Common myeloid progenitor, CD34-positive (primary cell): Measurements from ENCODE around the gene MID1.

Experiments used
- CTCF ChIA-PET: fragments of 350-600 bp; sonication (Branson Sonifier 250); formaldehyde crosslinking; loops from one replicate; lab custom pipeline; 2021; ENCODE audit warnings: antibody characterized with exemption; lab: Charles Lee
- POLR2A ChIA-PET: fragments of 350-600 bp; sonication (Branson Sonifier 250); formaldehyde crosslinking; loops from one replicate; lab custom pipeline; 2021; ENCODE audit warnings: antibody characterized with exemption; lab: Charles Lee
- DNase-seq, 3 donors: peaks; one replicate each; pipeline versions ENCODE4 v3.0.0 to v3.0.0-alpha.2; 2013
- H3K27ac ChIP-seq, 2 experiments: 1 replicate in 1 of 2; 2 replicates in 1 of 2; pipeline ENCODE4 v1.7.0; 2013; ENCODE audit warnings: inconsistent platforms in 2 of 2, low read length in 2 of 2, mild to moderate bottlenecking in 2 of 2, low read depth in 1 of 2, moderate library complexity in 1 of 2; ENCODE audit not compliant: severe bottlenecking in 2 of 2, insufficient read depth in 1 of 2, poor library complexity in 1 of 2
- H3K27me3 ChIP-seq, 5 experiments: replicated peaks in 2 of 5; 1 replicate in 3 of 5; 2 replicates in 2 of 5; pipeline versions ENCODE4 v1.6.1 to v1.7.0; 2013; ENCODE audit warnings: low read length in 4 of 5, mild to moderate bottlenecking in 2 of 5, moderate library complexity in 2 of 5, inconsistent platforms in 1 of 5; ENCODE audit not compliant: insufficient read depth in 5 of 5, control insufficient read depth in 4 of 5
- H3K36me3 ChIP-seq, 4 experiments: 1 replicate in 2 of 4; 2 replicates in 2 of 4; pipeline versions ENCODE4 v1.6.1 to v1.7.0; 2013; ENCODE audit warnings: low read length in 3 of 4, control low read depth in 1 of 4, mild to moderate bottlenecking in 1 of 4; ENCODE audit not compliant: control insufficient read depth in 4 of 4, insufficient read depth in 4 of 4
- H3K4me1 ChIP-seq, 4 experiments: 1 replicate in 3 of 4; 2 replicates in 1 of 4; pipeline versions ENCODE4 v1.6.1 to v1.7.1; 2013; ENCODE audit warnings: low read length in 3 of 4, mild to moderate bottlenecking in 3 of 4, control low read depth in 1 of 4, inconsistent platforms in 1 of 4, moderate library complexity in 1 of 4; ENCODE audit not compliant: control insufficient read depth in 4 of 4, insufficient read depth in 4 of 4; ENCODE audit errors: control extremely low read depth in 1 of 4
- H3K4me3 ChIP-seq, 7 experiments: 1 replicate in 4 of 7; 2 replicates in 3 of 7; pipeline versions ENCODE4 v1.5.1 to v1.7.0; 2013; ENCODE audit warnings: mild to moderate bottlenecking in 7 of 7, low read length in 6 of 7, moderate library complexity in 6 of 7, inconsistent platforms in 2 of 7, low read depth in 2 of 7, control low read depth in 1 of 7; ENCODE audit not compliant: insufficient read depth in 4 of 7, control insufficient read depth in 1 of 7; ENCODE audit errors: extremely low read depth in 1 of 7
- H3K9me3 ChIP-seq, 5 experiments: 1 replicate in 4 of 5; 2 replicates in 1 of 5; pipeline versions ENCODE4 v1.6.1 to v1.7.1; 2013; ENCODE audit warnings: low read length in 4 of 5, mild to moderate bottlenecking in 2 of 5, inconsistent platforms in 1 of 5, low read depth in 1 of 5, moderate library complexity in 1 of 5; ENCODE audit not compliant: control insufficient read depth in 4 of 5, insufficient read depth in 2 of 5; ENCODE audit errors: control extremely low read depth in 1 of 5
- WGBS: methylation state at CpG from one replicate; pipeline ENCODE4 v1.1.5; 2013; ENCODE audit not compliant: insufficient coverage; 5-methylcytosine and 5-hydroxymethylcytosine counted together

Gene MID1

DNA sequence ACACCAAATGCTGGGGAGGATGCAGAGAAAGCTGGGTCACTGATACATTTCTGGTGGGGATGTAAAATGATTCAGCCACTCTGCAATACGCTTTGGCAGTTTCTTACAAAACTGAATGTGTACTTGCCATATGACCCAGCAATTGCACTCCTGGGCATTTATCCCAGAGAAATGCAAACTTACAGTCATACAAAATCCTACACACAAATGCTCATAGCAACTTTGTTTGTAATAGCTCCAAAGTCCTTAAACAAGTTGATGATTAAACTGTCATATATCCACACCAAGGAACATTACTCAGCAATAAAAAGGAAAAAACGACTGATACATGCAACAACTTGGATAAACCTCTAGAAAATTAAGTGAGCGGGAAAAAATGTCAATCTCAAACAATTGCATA, 12.3 kb downstream of the MID1 start:
- ChIA-PET CTCF (no interaction called here), POLR2A (no interaction called here)
- H3K36me3 ChIP-seq = no peaks in the 10 kb centered on the region
- no peaks in the 10 kb centered on the region for H3K9me3 ChIP-seq
- no CpG with 5 or more reads among the region's 3 CpGs for WGBS
- no peak overlapping the region for H3K4me3 ChIP-seq
- no peak for DNase-seq
- no peak overlapping the region for H3K27ac ChIP-seq
- no peaks in the 10 kb centered on the region for H3K4me1 ChIP-seq
- H3K27me3 ChIP-seq = peaks cover 0 to 5% (median 0%) of the 10 kb centered on the region in 5 experiments

DNA sequence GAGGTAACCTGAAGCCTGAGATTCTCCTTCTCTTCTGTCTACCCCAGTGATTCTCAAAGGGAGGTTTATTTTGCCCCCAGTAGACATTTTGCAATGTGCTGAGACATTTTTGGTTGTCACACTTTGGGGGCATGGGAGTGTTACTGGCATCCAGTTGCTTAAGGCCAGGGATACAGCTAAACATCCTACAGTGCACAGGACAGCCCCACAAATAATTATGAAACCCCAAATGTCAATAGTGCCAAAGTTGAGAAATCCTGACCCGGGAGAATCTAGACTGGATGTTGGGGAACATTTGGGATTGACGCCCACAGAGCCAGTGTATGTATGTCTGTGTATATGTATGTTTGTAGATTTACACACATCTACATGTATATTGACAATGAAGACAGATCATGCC, 13.2 kb downstream of the MID1 start:
- H3K27ac ChIP-seq = no peak overlapping the region
- no peaks in the 10 kb centered on the region for H3K9me3 ChIP-seq
- ChIA-PET CTCF (interaction anchor here (1.3 kb wide), 1 partner anchor 9 kb away, joined by 3 read pairs; no protein-coding TSS in a partner anchor), POLR2A (no interaction called here)
- no peaks in the 10 kb centered on the region for H3K4me1 ChIP-seq
- no peak for DNase-seq
- H3K4me3 ChIP-seq = no peak overlapping the region
- peaks cover 0 to 2% (median 0%) of the 10 kb centered on the region in 5 experiments for H3K27me3 ChIP-seq
- H3K36me3 ChIP-seq = no peaks in the 10 kb centered on the region
- no CpG with 5 or more reads among the region's 2 CpGs for WGBS

DNA sequence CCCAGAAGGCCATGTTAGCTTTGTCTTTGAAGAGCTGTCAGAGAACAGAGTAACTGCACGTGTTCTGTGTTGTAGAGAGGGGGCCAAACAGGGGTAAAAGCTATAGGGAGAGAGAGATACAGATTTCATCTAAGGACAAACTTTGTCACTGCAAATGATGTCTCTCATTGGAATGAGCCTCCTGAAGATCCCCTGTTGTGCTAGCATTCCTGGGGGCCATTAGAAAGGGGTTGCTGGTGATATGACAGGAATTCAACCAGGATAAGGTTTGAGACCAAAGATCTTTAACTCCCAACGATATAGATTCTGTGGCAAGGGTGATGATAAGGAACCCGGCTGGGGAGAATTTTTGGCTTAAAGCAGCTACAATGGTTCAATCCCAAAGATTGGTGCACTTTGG, 16.8 kb downstream of the MID1 start:
- CTCF ChIA-PET = interaction anchor here (4.6 kb wide), 1 partner anchor 414 kb away, joined by 24 read pairs; no protein-coding TSS in a partner anchor
- POLR2A ChIA-PET = no interaction called here
- no peak for DNase-seq
- WGBS = 53% methylated on average over 3 of the region's 3 CpGs
- no peaks in the 10 kb centered on the region for H3K36me3 ChIP-seq
- peaks cover 0 to 6% (median 0%) of the 10 kb centered on the region in 5 experiments for H3K27me3 ChIP-seq
- H3K4me1 ChIP-seq = no peaks in the 10 kb centered on the region
- no peaks in the 10 kb centered on the region for H3K9me3 ChIP-seq
- no peak overlapping the region for H3K27ac ChIP-seq
- no peak overlapping the region for H3K4me3 ChIP-seq

DNA sequence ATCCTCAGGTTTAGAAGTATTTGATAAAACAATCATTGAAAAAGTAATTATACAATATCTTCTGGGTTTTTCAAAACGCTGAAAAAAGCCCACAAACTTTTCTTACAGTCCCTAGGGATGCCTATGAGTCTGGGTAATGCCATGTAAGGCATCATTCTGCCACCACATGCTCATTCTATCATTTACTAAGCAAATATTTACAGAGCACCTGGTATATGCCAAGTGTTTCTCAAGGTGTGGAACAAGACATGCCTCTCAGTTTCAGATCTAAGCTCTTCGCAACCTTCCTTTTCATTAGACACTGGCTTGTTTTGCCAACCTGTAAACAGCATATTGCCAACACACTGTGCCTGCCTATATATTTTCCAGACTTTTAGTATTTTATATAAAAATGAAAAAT, 17.7 kb downstream of the MID1 start:
- no peaks in the 10 kb centered on the region for H3K9me3 ChIP-seq
- H3K36me3 ChIP-seq = no peaks in the 10 kb centered on the region
- no peak for DNase-seq
- H3K27ac ChIP-seq = no peak overlapping the region
- H3K27me3 ChIP-seq = peaks cover 0 to 6% (median 0%) of the 10 kb centered on the region in 5 experiments
- no CpG with 5 or more reads among the region's 2 CpGs for whole genome bisulfite sequencing
- CTCF ChIA-PET = interaction anchor here (4.6 kb wide), 1 partner anchor 413 kb away, joined by 24 read pairs; no protein-coding TSS in a partner anchor
- no peak overlapping the region for H3K4me3 ChIP-seq
- POLR2A ChIA-PET = no interaction called here
- no peaks in the 10 kb centered on the region for H3K4me1 ChIP-seq

GRCh38 chrX:10600479-10600878, 19.9 kb downstream of the MID1 start:
- WGBS = no CpG with 5 or more reads among the region's 1 CpG
- CTCF ChIA-PET = interaction anchor here (4.6 kb wide), 1 partner anchor 410 kb away, joined by 24 read pairs; no protein-coding TSS in a partner anchor
- no peak for DNase-seq
- peaks cover 0 to 3% (median 0%) of the 10 kb centered on the region in 5 experiments for H3K27me3 ChIP-seq
- no peaks in the 10 kb centered on the region for H3K9me3 ChIP-seq
- H3K36me3 ChIP-seq = no peaks in the 10 kb centered on the region
- no peaks in the 10 kb centered on the region for H3K4me1 ChIP-seq
- H3K27ac ChIP-seq = no peak overlapping the region
- no peak overlapping the region for H3K4me3 ChIP-seq
- POLR2A ChIA-PET = no interaction called here

DNA sequence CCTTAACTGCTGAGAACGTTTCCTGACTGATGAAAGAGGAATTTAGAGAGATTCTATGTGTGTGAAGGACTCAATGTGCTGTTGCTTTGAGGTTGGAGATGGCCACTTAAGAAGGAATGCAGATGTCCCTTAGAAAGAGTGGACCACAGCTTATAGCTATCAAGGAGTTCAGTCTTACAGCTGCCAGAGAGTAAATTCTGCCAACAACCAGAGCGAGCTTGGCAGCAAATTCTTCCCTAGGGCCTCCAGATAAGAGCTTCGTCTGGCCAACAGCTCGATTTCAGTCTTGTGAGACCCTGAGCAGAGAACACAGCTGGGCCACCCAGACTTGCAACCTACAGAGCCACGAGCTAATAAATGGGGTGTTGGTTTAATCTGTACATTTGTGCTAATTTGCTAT, 21.8 kb downstream of the MID1 start:
- Histone ChIP-seq H3K4me1 (no peaks in the 10 kb centered on the region), H3K36me3 (no peaks in the 10 kb centered on the region), H3K27me3 (peaks cover 0 to 3% (median 0%) of the 10 kb centered on the region in 5 experiments), H3K27ac (no peak overlapping the region), H3K4me3 (no peak overlapping the region), H3K9me3 (no peaks in the 10 kb centered on the region)
- POLR2A ChIA-PET = interaction anchor here (0.5 kb wide), 1 partner anchor 1729 kb away, joined by 4 read pairs; no protein-coding TSS in a partner anchor
- WGBS = 71% methylated on average over 4 of the region's 5 CpGs
- DNase-seq = no peak
- CTCF ChIA-PET = interaction anchor here (1.4 to 2.2 kb wide), 5 partner anchors 8 to 411 kb away, joined by 3 to 21 read pairs (median 6); partner anchors contain the start of gene MID1

- Histone ChIP-seq H3K9me3 (no peaks in the 10 kb centered on the region), H3K27me3 (peaks cover 0 to 3% (median 0%) of the 10 kb centered on the region in 5 experiments), H3K4me3 (no peak overlapping the region), H3K4me1 (no peaks in the 10 kb centered on the region), H3K27ac (no peak overlapping the region), H3K36me3 (no peaks in the 10 kb centered on the region)
- ChIA-PET POLR2A (no interaction called here), CTCF (interaction anchor here (0.6 to 2.2 kb wide), 5 partner anchors 9 to 410 kb away, joined by 3 to 21 read pairs (median 6); partner anchors contain the start of gene MID1)
- WGBS = 67% methylated on average over 1 of the region's 1 CpG
- DNase-seq = peak in 2 of 3 donors; percentile 54 to 57
These were observed 22.5 kb downstream of the MID1 start for GRCh38 chrX:10597871-10598270.
